Heart left ventricle (tissue), 13 donors: Measurements from ENCODE around the gene ZNF512B.

ENCODE experiments used
- POLR2A ChIP-seq, 2 donors: fragments of 450-650 bp; IDR thresholded peaks; one replicate each; pipeline ENCODE4 v1.6.1; 2017; ENCODE audit warnings: antibody characterized with exemption in 2 of 2, mild to moderate bottlenecking in 2 of 2, moderate library complexity in 2 of 2
- TF ChIP-seq, protein P1 (sequence below), 12 donors: fragments of 200-600 bp; sonication (generic) in 4 of 12; IDR thresholded peaks; one replicate each; pipeline versions ENCODE4 v1.5.0 to v1.8.0; 2018 to 2022; ENCODE audit warnings: antibody characterized with exemption in 12 of 12, mild to moderate bottlenecking in 5 of 12
- donor health status: ischemic (EF 13 %, LVEDD 7.1; RV severe dilation, severe dysfunction).
- donor health status: DM: no; HTN: yes; CAD: no.
- donor health status: DM: no; HTN: no; CAD: no.
- donor health status: ischemic (EF 25% LVEDD 6.9; RV normal size, moderate dysfunction).
- donor health status: ischemic (EF 25% LVEDD 5.7; RV mildly dilated, moderate dysfunction).
- donor health status: ischemic (EF 35%, LVEDD 5.7; RV mildly dilated, moderate dysfunction).
- donor health status: nonischemic (EF 11% LVEDD 7.7; RV severe dilation, severe dysfunction).
- donor health status: DM: yes; HTN: yes; CAD: no.
- donor health status: PGD.
- donor health status: ischemic (EF 29% LVEDD 5.4; RV normal size, mild dysfunction).
- donor health status: nonischemic (EF 23%, LVEDD 6.1; RV moderate dilation, normal function).

GRCh38 chr20:63942969-63943807 lies 26.5 kb downstream of the ZNF512B start:
- TF ChIP-seq, protein P1, sequence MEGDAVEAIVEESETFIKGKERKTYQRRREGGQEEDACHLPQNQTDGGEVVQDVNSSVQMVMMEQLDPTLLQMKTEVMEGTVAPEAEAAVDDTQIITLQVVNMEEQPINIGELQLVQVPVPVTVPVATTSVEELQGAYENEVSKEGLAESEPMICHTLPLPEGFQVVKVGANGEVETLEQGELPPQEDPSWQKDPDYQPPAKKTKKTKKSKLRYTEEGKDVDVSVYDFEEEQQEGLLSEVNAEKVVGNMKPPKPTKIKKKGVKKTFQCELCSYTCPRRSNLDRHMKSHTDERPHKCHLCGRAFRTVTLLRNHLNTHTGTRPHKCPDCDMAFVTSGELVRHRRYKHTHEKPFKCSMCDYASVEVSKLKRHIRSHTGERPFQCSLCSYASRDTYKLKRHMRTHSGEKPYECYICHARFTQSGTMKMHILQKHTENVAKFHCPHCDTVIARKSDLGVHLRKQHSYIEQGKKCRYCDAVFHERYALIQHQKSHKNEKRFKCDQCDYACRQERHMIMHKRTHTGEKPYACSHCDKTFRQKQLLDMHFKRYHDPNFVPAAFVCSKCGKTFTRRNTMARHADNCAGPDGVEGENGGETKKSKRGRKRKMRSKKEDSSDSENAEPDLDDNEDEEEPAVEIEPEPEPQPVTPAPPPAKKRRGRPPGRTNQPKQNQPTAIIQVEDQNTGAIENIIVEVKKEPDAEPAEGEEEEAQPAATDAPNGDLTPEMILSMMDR (IDR thresholded peaks at IDR 0.05), result no peak
- TF ChIP-seq POLR2A (IDR thresholded peaks at IDR 0.05), result no peak
